H9 (cell line): Measurements from ENCODE around the gene CES1. TPM values are rescaled to one million over a fixed set of nuclear protein-coding genes. Genes with fewer than 3 reads are reported as not detected.

Source experiments
- DNase-seq: peaks from one replicate; pipeline ENCODE4 v3.0.0-alpha.2; 2017
- H2AFZ ChIP-seq: one replicate; pipeline ENCODE4 v1.6.1; 2013; ENCODE audit warnings: mild to moderate bottlenecking, low read length, control low read depth, moderate library complexity
- H2AK5ac ChIP-seq: 2 replicates; pipeline ENCODE4 v1.6.1; 2013; ENCODE audit warnings: low read length, control low read depth, mixed read lengths; ENCODE audit not compliant: insufficient read length
- H2BK120ac ChIP-seq: one replicate; pipeline ENCODE4 v1.6.1; 2013; ENCODE audit warnings: low read depth, mild to moderate bottlenecking, low read length, control low read depth, inconsistent platforms; ENCODE audit not compliant: poor library complexity, severe bottlenecking
- H2BK12ac ChIP-seq: 2 replicates; pipeline ENCODE4 v1.6.1; 2013; ENCODE audit warnings: low read length, control low read depth, mixed read lengths, low read depth; ENCODE audit not compliant: insufficient read length
- H2BK15ac ChIP-seq: 2 replicates; pipeline ENCODE4 v1.6.1; 2013; ENCODE audit warnings: low read depth, low read length, control low read depth
- H2BK20ac ChIP-seq: one replicate; pipeline ENCODE4 v1.6.1; 2013; ENCODE audit warnings: low read depth, mild to moderate bottlenecking, low read length, control low read depth, inconsistent platforms; ENCODE audit not compliant: poor library complexity, severe bottlenecking
- H2BK5ac ChIP-seq: 2 replicates; pipeline ENCODE4 v1.6.1; 2013; ENCODE audit warnings: low read length, control low read depth, mixed read lengths; ENCODE audit not compliant: insufficient read length
- H3K14ac ChIP-seq: 2 replicates; pipeline ENCODE4 v1.6.1; 2013; ENCODE audit warnings: low read length, control low read depth; ENCODE audit not compliant: insufficient read depth
- H3K18ac ChIP-seq: 2 replicates; pipeline ENCODE4 v1.6.1; 2013; ENCODE audit warnings: low read depth, mild to moderate bottlenecking, mixed read lengths, low read length, control low read depth; ENCODE audit not compliant: insufficient read length
- H3K23ac ChIP-seq: 2 replicates; pipeline ENCODE4 v1.6.1; 2013; ENCODE audit warnings: low read length, control low read depth, mixed read lengths, low read depth; ENCODE audit not compliant: insufficient read length
- H3K23me2 ChIP-seq: 2 replicates; pipeline ENCODE4 v1.6.1; 2013; ENCODE audit warnings: low read depth, mild to moderate bottlenecking, mixed read lengths, low read length, control low read depth; ENCODE audit not compliant: insufficient read length, poor library complexity, severe bottlenecking
- H3K27ac ChIP-seq: 2 replicates; pipeline ENCODE4 v1.5.1; 2013; ENCODE audit warnings: low read length, control low read depth, mixed read lengths, low read depth; ENCODE audit not compliant: insufficient read length
- H3K27me3 ChIP-seq: 2 replicates; pipeline ENCODE4 v1.6.1; 2013; ENCODE audit warnings: low read length, control low read depth, inconsistent platforms; ENCODE audit not compliant: insufficient read depth
- H3K4ac ChIP-seq: 2 replicates; pipeline ENCODE4 v1.6.1; 2013; ENCODE audit warnings: low read depth, mild to moderate bottlenecking, control low read depth, inconsistent platforms, low read length, moderate library complexity
- H3K4me1 ChIP-seq: 2 replicates; pipeline ENCODE4 v1.6.1; 2013; ENCODE audit warnings: low read length, control low read depth, inconsistent platforms; ENCODE audit not compliant: insufficient read depth
- H3K4me2 ChIP-seq: 2 replicates; pipeline ENCODE4 v1.6.1; 2013; ENCODE audit warnings: low read length, control low read depth, mixed read lengths; ENCODE audit not compliant: insufficient read length, insufficient read depth
- H3K56ac ChIP-seq: 2 replicates; pipeline ENCODE4 v1.6.1; 2013; ENCODE audit warnings: low read depth, mild to moderate bottlenecking, mixed read lengths, low read length, control low read depth; ENCODE audit not compliant: insufficient read length
- H3K79me1 ChIP-seq: 2 replicates; pipeline ENCODE4 v1.6.1; 2013; ENCODE audit warnings: low read depth, mild to moderate bottlenecking, moderate library complexity, low read length, control low read depth, inconsistent platforms; ENCODE audit not compliant: insufficient read depth, poor library complexity, severe bottlenecking
- H3K79me2 ChIP-seq: 2 replicates; pipeline ENCODE4 v1.6.1; 2013; ENCODE audit warnings: low read length, control low read depth, inconsistent platforms; ENCODE audit not compliant: insufficient read depth
- H3K9ac ChIP-seq: 2 replicates; pipeline ENCODE4 v1.6.1; 2013; ENCODE audit warnings: low read length, control low read depth, mixed read lengths; ENCODE audit not compliant: insufficient read length; ENCODE audit errors: extremely low read depth
- H3K9me3 ChIP-seq: one replicate; pipeline ENCODE4 v1.6.1; 2013; ENCODE audit warnings: low read depth, low read length, inconsistent platforms; ENCODE audit not compliant: control insufficient read depth
- H3T11ph ChIP-seq: one replicate; pipeline ENCODE4 v1.6.1; 2013; ENCODE audit warnings: mild to moderate bottlenecking, low read length, control low read depth, inconsistent platforms
- H4K20me1 ChIP-seq: one replicate; pipeline ENCODE4 v1.6.1; 2013; ENCODE audit not compliant: control insufficient read depth, insufficient read length, insufficient read depth
- H4K5ac ChIP-seq: 2 replicates; pipeline ENCODE4 v1.6.1; 2013; ENCODE audit warnings: low read depth, mild to moderate bottlenecking, mixed read lengths, low read length, control low read depth; ENCODE audit not compliant: insufficient read length
- H4K8ac ChIP-seq: replicated peaks from 2 replicates; pipeline ENCODE4 v1.6.1; 2013; ENCODE audit warnings: low read length, control low read depth, mixed read lengths, low read depth; ENCODE audit not compliant: insufficient read length
- H4K91ac ChIP-seq: 2 replicates; pipeline ENCODE4 v1.6.1; 2013; ENCODE audit warnings: low read depth, mild to moderate bottlenecking, moderate library complexity, mixed read lengths, low read length, control low read depth; ENCODE audit not compliant: insufficient read length
- H3K27ac Mint-ChIP-seq, 3 experiments: 2 replicates in 2 of 3; 3 replicates in 1 of 3; pipeline ENCODE4 v1.8.0; 2020 to 2021; ENCODE audit warnings: mixed read lengths in 3 of 3, mild to moderate bottlenecking in 1 of 3, moderate library complexity in 1 of 3
- H3K27me3 Mint-ChIP-seq: 2 replicates; pipeline ENCODE4 v1.8.0; 2021; ENCODE audit warnings: low read depth, mild to moderate bottlenecking, moderate library complexity, mixed read lengths
- H3K36me3 Mint-ChIP-seq, 3 experiments: 2 replicates in 2 of 3; 3 replicates in 1 of 3; pipeline ENCODE4 v1.8.0; 2020 to 2021; ENCODE audit warnings: low read depth in 3 of 3, mixed read lengths in 3 of 3; ENCODE audit not compliant: insufficient read depth in 1 of 3
- H3K4me1 Mint-ChIP-seq, 2 experiments: 2 replicates each; pipeline ENCODE4 v1.8.0; 2020; ENCODE audit warnings: mixed read lengths in 2 of 2
- H3K4me3 Mint-ChIP-seq, 2 experiments: 2 replicates in 1 of 2; 3 replicates in 1 of 2; pipeline ENCODE4 v1.8.0; 2020 to 2021; ENCODE audit warnings: mild to moderate bottlenecking in 2 of 2, mixed read lengths in 2 of 2, moderate library complexity in 1 of 2
- H3K9me3 Mint-ChIP-seq, 2 experiments: 2 replicates in 1 of 2; 3 replicates in 1 of 2; pipeline ENCODE4 v1.8.0; 2020; ENCODE audit warnings: mild to moderate bottlenecking in 2 of 2, mixed read lengths in 2 of 2, moderate library complexity in 1 of 2
- CTCF ChIP-seq: fragments of 200-600 bp; sonication (generic); conservative IDR thresholded peaks from 3 replicates; pipeline ENCODE4 v1.8.0; 2021; ENCODE audit warnings: antibody characterized with exemption, mild to moderate bottlenecking
- WGBS: extraction: QIAGEN DNeasy Blood & Tissue Kit; methylation state at CpG from one replicate; pipeline ENCODE4 v1.1.7; 2013; ENCODE audit warnings: missing lambda C conversion rate, low lambda C conversion rate, mixed read lengths; ENCODE audit not compliant: insufficient read length; ENCODE audit errors: extremely low coverage; 5-methylcytosine and 5-hydroxymethylcytosine counted together
- total RNA-seq: library from RNA; stranded (reverse); gene quantifications from 2 replicates; pipeline ENCODE4 v1.2.1, GENCODE V29; 2021

Gene CES1
- total RNA-seq, 1 experiment from 2014 or later: not detected

GRCh38 chr16:55775857-55776256, 57.0 kb downstream of the CES1 start:
- H2BK15ac ChIP-seq: no peak overlapping the region
- TF ChIP-seq CTCF: no peak
- H3K27me3 Mint-ChIP-seq: peaks cover 29% of the 10 kb centered on the region

More at GRCh38 chr16:55775857-55776256, 57.0 kb downstream of the CES1 start:
- Histone ChIP-seq H3K14ac (no peak overlapping the region), H3K9me3 (no peaks in the 10 kb centered on the region), H3K56ac (no peak overlapping the region), H4K20me1 (no peaks in the 10 kb centered on the region), H2BK20ac (no peak overlapping the region), H2BK120ac (no peak overlapping the region), H4K5ac (no peak overlapping the region), H3K9ac (no peak overlapping the region), H4K8ac (no peak overlapping the region), H3K18ac (no peak overlapping the region), H3K4me2 (no peak overlapping the region), H3K23ac (no peak overlapping the region), H2AK5ac (no peak overlapping the region), H3K79me2 (no peaks in the 10 kb centered on the region), H2BK5ac (no peak overlapping the region), H3K79me1 (no peaks in the 10 kb centered on the region), H2AFZ (no peak overlapping the region), H3K23me2 (no peaks in the 10 kb centered on the region), H3K4me1 (no peaks in the 10 kb centered on the region), H4K91ac (no peak overlapping the region), H3K27me3 (no peaks in the 10 kb centered on the region), H3K27ac (no peak overlapping the region), H2BK12ac (no peak overlapping the region), H3K4ac (no peak overlapping the region), H3T11ph (no peak overlapping the region)
- no peaks in the 10 kb centered on the region for H3K9me3 Mint-ChIP-seq
- no peaks in the 10 kb centered on the region for H3K36me3 Mint-ChIP-seq
- H3K4me3 Mint-ChIP-seq: no peak overlapping the region
- DNase-seq: no peak
- H3K4me1 Mint-ChIP-seq: no peaks in the 10 kb centered on the region; a peak in 1 of 4 replicates
- no peak overlapping the region; a peak in 1 of 7 replicates for H3K27ac Mint-ChIP-seq
- WGBS: no CpG with 5 or more reads among the region's 4 CpGs
